Naive thymus-derived CD8-positive, alpha-beta T cell (primary cell): Measurements from ENCODE around the gene RAI14. TPM values are rescaled to one million over a fixed set of nuclear protein-coding genes. Genes with fewer than 3 reads are reported as not detected.
"Not testable (repeated sequence)": the region's sequence is repeated elsewhere in the genome, so short reads cannot be mapped to it uniquely, and the experiment has no call there.

Source experiments
- ATAC-seq, 2 donors: fragments of 150-1000 bp; cut with Tn5 transposase in 1 of 2; sonication (Bioruptor Pico), chemical (Tn5 transposase) in 1 of 2; 1 replicate in 1 of 2; 2 replicates in 1 of 2; pipeline ENCODE4 v1.10.0; 2021; ENCODE audit warnings: mild to moderate bottlenecking in 2 of 2, moderate library complexity in 2 of 2
- POLR2A ChIA-PET: fragments of 350-600 bp; sonication (Branson Sonifier 250); formaldehyde crosslinking; loops from one replicate; lab custom pipeline; 2021; ENCODE audit warnings: antibody characterized with exemption; lab: Charles Lee
- DNase-seq, 10 donors: peaks; one replicate each; pipeline versions ENCODE4 v3.0.0 to v3.0.0-alpha.2; 2020 to 2022
- H3K27ac Mint-ChIP-seq, 10 donors: one replicate each; pipeline ENCODE4 v1.8.0; 2020 to 2022; ENCODE audit warnings: mild to moderate bottlenecking in 10 of 10, mixed read lengths in 10 of 10, moderate library complexity in 4 of 10, inconsistent platforms in 1 of 10
- H3K27me3 Mint-ChIP-seq, 5 donors: one replicate each; pipeline ENCODE4 v1.8.0; 2021 to 2022; ENCODE audit warnings: mixed read lengths in 5 of 5
- H3K36me3 Mint-ChIP-seq, 3 donors: one replicate each; pipeline ENCODE4 v1.8.0; 2020 to 2022; ENCODE audit warnings: mixed read lengths in 3 of 3, mild to moderate bottlenecking in 2 of 3, inconsistent platforms in 1 of 3
- H3K4me1 Mint-ChIP-seq, 4 donors: one replicate each; pipeline ENCODE4 v1.8.0; 2021 to 2022; ENCODE audit warnings: mixed read lengths in 4 of 4
- H3K4me3 Mint-ChIP-seq, 10 donors: one replicate each; pipeline ENCODE4 v1.8.0; 2020 to 2022; ENCODE audit warnings: mild to moderate bottlenecking in 10 of 10, mixed read lengths in 10 of 10, moderate library complexity in 6 of 10, inconsistent platforms in 1 of 10
- H3K9me3 Mint-ChIP-seq, 9 donors: one replicate each; pipeline ENCODE4 v1.8.0; 2020 to 2022; ENCODE audit warnings: mixed read lengths in 9 of 9, mild to moderate bottlenecking in 3 of 9, inconsistent platforms in 1 of 9, moderate library complexity in 1 of 9
- polyA plus RNA-seq, 3 donors: library from polyadenylated mRNA; unstranded; fragments of 300-500 nt; fragmentation: Illumina TruSeq; gene quantifications; one replicate each; pipeline ENCODE4 v1.2.3, GENCODE V29; 2021
- total RNA-seq, 8 experiments: library from RNA in 2 of 8; stranded (reverse) in 2 of 8; gene quantifications; one replicate each; pipeline ENCODE4 v1.2.3 and lab custom pipeline; 2021 to 2026

The RAI14 gene
- total and polyA plus RNA-seq, 5 experiments from 2014 or later: not detected

DNA sequence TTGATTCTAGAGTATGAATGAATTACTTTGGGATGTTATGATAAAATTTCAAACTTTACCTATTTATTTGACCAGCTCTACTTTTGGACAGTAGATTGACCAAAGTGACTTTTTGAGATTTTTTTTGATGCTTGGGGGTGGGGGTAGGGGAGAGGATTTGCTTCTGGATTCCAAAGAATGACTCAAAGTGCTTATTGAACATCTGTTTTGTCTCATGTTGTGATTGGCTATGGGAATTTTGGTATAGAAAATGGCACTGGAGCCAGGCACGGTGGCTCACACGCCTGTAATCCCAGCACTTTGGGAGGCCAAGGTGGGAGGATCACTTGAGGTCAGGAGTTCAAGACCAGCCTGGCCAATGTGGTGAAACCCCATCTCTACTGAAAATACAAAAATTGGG is 97.1 kb downstream of the RAI14 start:
- H3K27ac Mint-ChIP-seq, H3K4me3 Mint-ChIP-seq, POLR2A ChIA-PET, ATAC-seq, H3K4me1 Mint-ChIP-seq, DNase-seq, H3K36me3 Mint-ChIP-seq, H3K9me3 Mint-ChIP-seq: not testable (repeated sequence)
- H3K27me3 Mint-ChIP-seq: peaks cover 2 to 11% (median 3%) of the 10 kb centered on the region in 5 donors

DNA sequence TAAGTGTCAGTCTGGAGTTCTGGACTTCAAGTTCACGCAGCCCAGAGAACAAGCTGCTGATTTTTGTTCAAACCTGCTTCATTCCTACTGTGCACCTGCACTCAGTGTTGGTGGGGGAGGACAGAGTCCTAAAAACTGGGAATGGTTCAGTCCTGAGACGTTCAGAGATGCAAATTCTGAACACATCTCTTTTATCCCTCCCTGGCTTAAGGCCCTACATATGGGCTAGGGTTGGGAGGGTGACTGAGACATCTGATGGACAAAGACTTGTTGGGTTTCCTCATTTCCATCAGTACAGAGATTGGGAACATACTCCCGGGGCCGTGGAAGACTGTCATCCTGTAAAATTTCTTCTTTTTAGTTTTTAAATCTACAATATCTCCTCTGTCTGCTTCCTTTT is 99.8 kb downstream of the RAI14 start:
- Mint-ChIP-seq H3K4me1 (no peaks in the 10 kb centered on the region), H3K9me3 (no peaks in the 10 kb centered on the region), H3K27ac (no peak overlapping the region), H3K4me3 (no peak overlapping the region), H3K27me3 (peaks cover 0 to 11% (median 3%) of the 10 kb centered on the region in 5 donors), H3K36me3 (no peaks in the 10 kb centered on the region)
- POLR2A ChIA-PET: no interaction called here
- DNase-seq (no peak), ATAC-seq (no peak)

DNA sequence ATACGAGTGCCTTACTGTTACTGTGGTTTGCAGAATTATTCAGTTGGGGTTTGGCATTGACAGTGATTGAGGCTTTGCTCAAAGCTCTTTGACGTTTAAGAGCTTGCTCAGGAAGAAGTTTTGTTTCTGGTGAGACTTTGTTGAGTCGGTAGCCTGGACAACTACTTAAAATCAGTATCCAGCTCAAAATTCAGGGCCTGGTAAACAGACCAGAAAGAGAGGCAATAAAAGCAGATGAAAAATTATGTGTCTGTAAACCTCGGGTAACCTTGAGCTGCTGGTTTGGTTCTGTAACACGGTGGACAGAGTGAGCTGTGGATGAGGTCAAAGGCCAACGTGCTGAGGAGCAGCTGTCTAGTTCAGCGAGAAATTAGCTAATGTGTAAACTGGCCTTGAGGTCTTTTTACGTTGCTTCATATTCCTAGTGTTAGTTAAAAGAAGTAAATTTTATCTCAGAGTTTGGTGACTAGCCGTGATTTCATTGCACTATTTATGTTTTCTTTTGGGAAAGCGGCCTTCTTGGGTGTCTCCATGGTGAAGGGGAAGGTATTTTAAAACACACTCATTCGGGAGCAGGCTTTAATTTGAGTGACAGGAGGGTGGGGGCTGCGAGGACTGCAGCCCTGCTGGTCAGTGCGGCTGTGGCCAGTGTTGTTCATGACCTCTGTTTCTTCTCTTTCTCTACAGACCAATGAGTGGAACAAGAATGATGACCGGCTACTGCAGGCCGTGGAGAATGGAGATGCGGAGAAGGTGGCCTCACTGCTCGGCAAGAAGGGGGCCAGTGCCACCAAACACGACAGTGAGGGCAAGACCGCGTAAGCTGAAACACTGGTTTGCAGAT is 100.9 kb downstream of the RAI14 start:
- peaks cover 0 to 1% (median 0%) of the 10 kb centered on the region in 9 donors for H3K9me3 Mint-ChIP-seq
- H3K4me1 Mint-ChIP-seq: no peaks in the 10 kb centered on the region
- H3K36me3 Mint-ChIP-seq: no peaks in the 10 kb centered on the region
- peaks cover 0 to 7% (median 2%) of the 10 kb centered on the region in 5 donors for H3K27me3 Mint-ChIP-seq
- no peak for DNase-seq
- H3K27ac Mint-ChIP-seq: no peak overlapping the region
- no peak overlapping the region for H3K4me3 Mint-ChIP-seq
- POLR2A ChIA-PET: no interaction called here
- no peak for ATAC-seq

DNA sequence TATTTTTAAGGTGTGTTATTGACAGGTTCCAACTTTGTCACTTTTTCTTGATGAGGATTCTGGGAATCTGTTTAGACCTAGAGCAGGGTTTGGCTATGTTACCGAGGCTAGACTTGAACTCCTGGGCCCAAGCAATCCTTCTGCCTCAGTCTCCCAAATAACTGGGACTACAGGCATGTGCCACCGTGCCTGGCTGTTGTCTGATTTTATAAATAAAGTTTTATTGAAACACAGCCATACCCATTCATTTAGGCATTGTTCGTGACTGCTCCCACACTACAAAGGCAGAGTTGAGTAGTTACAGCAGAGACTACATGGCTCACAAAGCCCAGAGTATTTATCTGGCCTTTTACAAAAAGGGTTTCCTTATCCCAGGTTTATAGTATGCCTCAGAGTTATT is 102.4 kb downstream of the RAI14 start:
- no peak overlapping the region for H3K27ac Mint-ChIP-seq

DNA sequence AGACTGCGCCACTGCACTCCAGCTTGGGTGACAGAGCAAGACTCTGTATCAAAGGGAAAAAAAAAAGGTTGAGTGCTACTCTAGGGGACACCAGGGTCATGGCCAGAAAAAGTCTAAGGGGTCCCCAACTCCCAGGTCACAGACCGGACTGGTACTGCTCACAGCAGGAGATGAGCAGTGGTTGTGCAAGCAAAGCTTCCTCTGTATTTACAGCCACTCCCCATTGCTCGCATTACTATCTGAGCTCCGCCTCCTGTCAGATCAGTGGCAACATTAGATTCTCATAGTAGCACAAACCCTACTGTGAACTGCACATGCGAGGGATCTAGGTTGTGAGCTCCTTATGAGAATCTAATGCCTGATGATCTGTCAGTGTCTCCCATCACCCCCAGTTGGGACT is 103.1 kb downstream of the RAI14 start:
- H3K4me3 Mint-ChIP-seq, POLR2A ChIA-PET, H3K27me3 Mint-ChIP-seq, H3K27ac Mint-ChIP-seq, H3K4me1 Mint-ChIP-seq, H3K9me3 Mint-ChIP-seq, ATAC-seq, H3K36me3 Mint-ChIP-seq, DNase-seq: not testable (repeated sequence)

More for the DNA sequence above, 102.4 kb downstream of the RAI14 start:
- H3K4me1 Mint-ChIP-seq: no peaks in the 10 kb centered on the region
- ATAC-seq (no peak), DNase-seq (no peak)
- no peaks in the 10 kb centered on the region for H3K36me3 Mint-ChIP-seq
- H3K9me3 Mint-ChIP-seq: peaks cover 0 to 1% (median 0%) of the 10 kb centered on the region in 9 donors
- no peak overlapping the region for H3K4me3 Mint-ChIP-seq
- POLR2A ChIA-PET: no interaction called here
- H3K27me3 Mint-ChIP-seq: peaks cover 0 to 7% (median 0%) of the 10 kb centered on the region in 5 donors

DNA sequence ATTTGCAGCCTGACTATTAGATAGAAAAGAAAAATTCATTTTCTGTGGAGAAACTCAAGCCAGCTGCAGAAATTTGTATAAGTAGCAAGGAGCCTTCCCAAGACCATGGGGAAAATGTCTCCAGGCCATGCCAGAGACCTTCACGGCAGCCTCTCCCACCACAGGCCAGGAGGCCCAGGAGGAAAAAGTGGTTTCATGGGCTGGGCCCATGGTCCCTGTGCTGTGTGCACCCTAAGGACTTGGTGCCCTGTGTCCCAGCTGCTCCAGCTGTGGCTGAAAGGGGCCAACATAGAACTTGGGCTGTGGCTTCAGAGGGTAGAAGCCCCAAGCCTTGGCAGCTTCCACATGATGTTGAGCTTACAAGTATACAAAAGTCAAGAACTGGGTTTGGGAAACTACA is 109.5 kb downstream of the RAI14 start:
- Mint-ChIP-seq H3K27me3 (peaks cover 0 to 12% (median 3%) of the 10 kb centered on the region in 5 donors), H3K4me3 (no peak overlapping the region), H3K27ac (no peak overlapping the region), H3K36me3 (no peaks in the 10 kb centered on the region), H3K9me3 (peaks cover 0 to 9% (median 0%) of the 10 kb centered on the region in 9 donors), H3K4me1 (no peaks in the 10 kb centered on the region)
- ATAC-seq (no peak), DNase-seq (no peak)
- POLR2A ChIA-PET: no interaction called here

DNA sequence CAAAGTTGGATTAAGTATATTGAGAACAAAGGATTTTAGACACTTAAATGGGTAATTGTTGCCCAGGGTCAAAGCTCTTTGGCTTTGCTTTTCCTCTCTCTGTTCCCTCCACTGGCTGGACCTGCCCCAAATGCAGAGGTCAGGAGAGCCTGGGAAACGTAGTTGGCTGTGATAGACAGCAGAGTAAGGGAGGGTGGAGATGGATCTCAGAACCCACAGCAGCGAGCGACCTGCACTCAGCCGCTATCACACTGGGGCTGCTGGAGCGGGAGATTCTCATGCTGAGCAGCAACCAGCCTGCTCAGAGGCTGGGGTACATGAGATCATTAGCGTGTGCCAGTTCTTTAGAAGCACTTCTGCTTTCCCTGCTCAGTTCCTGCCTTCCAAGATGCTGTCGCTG is 111.1 kb downstream of the RAI14 start:
- Mint-ChIP-seq H3K27me3 (peaks cover 0 to 14% (median 3%) of the 10 kb centered on the region in 5 donors), H3K27ac (no peak overlapping the region), H3K36me3 (no peaks in the 10 kb centered on the region), H3K9me3 (peaks cover 0 to 9% (median 0%) of the 10 kb centered on the region in 9 donors), H3K4me1 (no peaks in the 10 kb centered on the region), H3K4me3 (no peak overlapping the region)
- DNase-seq (no peak), ATAC-seq (no peak)
- POLR2A ChIA-PET: no interaction called here

DNA sequence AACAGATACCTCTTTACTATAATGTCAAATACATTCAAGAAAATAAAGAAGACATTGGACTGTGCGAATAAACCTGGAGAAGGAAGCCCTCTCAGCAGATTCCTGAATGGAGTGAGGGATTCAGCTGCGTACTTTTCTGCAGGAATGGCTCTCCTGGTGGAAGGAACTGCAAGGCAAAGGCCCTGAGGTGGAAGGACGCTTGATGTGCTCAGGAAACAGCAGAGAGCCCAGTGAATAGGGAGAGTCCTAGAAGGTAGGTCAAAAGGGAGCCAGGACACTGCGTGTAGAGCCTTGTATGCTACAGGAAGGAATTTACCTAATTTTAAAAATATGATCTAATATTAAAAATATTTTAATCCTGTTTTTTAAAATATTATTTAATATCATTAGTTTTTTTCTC is 114.4 kb downstream of the RAI14 start:
- ATAC-seq (no peak), DNase-seq (no peak)
- H3K36me3 Mint-ChIP-seq: peaks cover 0 to 16% (median 2%) of the 10 kb centered on the region in 3 donors
- H3K27me3 Mint-ChIP-seq: peaks cover 9 to 28% (median 19%) of the 10 kb centered on the region in 5 donors
- no peak overlapping the region for H3K4me3 Mint-ChIP-seq
- POLR2A ChIA-PET: no interaction called here
- peaks cover 0 to 13% (median 7%) of the 10 kb centered on the region in 9 donors for H3K9me3 Mint-ChIP-seq
- H3K27ac Mint-ChIP-seq: peak overlapping the region in 1 of 10 donors; percentile 55
- peaks cover 0 to 1% (median 0%) of the 10 kb centered on the region in 4 donors for H3K4me1 Mint-ChIP-seq

DNA sequence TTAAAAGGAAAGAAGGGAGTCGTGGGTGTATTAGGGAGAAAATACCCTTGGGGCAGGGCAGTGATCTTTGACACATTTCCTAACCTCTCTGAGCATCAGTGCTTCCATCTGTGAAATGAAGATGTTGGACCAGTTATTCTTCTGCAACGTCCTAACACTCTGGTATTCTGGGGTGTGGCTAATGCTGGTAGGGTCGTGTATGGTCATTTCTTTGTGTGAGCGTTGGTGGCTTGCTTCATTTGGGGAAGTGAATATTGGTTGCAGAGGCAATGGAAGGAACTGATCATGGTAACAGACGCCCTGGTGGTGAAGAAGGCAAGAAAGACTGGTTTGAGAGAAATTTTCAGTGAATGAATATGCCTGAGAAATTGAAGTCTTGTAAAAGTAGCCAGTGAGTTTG is 114.9 kb downstream of the RAI14 start:
- no peak overlapping the region for H3K4me3 Mint-ChIP-seq
- peaks cover 0 to 14% (median 9%) of the 10 kb centered on the region in 9 donors for H3K9me3 Mint-ChIP-seq
- POLR2A ChIA-PET: no interaction called here
- H3K36me3 Mint-ChIP-seq: peaks cover 0 to 16% (median 2%) of the 10 kb centered on the region in 3 donors
- ATAC-seq: no peak
- peaks cover 9 to 34% (median 21%) of the 10 kb centered on the region in 5 donors for H3K27me3 Mint-ChIP-seq
- H3K27ac Mint-ChIP-seq: no peak overlapping the region
- peaks cover 0 to 1% (median 0%) of the 10 kb centered on the region in 4 donors for H3K4me1 Mint-ChIP-seq
- DNase-seq: no peak

DNA sequence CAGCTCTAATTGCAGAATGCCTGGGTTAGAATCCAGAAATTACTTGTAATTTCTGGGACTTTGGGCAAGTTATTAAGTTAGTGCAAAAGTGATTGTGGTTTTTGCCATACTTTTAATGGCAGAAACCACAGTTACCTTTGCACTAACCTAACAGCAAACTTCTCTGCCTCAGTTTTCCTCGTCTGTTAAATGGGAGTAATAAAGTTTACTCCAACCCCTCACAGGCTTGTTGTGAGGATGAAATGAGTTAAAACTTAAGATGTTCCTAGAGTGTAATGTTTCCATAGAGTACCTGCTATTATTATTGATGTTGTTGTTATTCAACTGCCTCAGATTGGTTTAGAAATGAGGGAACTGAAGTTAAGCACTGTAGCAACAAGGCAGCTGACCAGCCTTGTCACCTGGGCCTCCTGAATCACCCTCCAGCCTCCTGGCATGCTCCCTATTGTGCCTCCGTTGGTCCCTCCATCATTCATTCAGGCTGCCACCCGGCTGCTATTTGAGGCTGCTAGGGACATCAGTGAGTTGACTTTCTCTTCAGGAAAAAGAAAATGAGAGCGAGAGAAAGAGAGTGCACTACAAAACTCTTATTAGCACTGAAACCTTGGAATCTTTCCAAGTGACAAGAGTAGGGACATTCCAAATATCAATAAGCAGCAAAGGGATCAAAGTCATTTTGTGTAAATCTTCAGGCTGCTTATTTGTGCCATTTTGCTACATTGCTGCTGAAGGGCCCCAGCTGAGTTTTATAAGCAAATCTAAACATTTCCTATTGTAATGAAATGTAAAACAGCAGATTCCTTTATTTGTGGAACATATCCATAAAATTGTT is 116.4 kb downstream of the RAI14 start:
- Mint-ChIP-seq H3K4me1 (peaks cover 0 to 1% (median 0%) of the 10 kb centered on the region in 4 donors), H3K36me3 (peaks cover 0 to 16% (median 2%) of the 10 kb centered on the region in 3 donors), H3K27ac (no peak overlapping the region), H3K9me3 (peaks cover 0 to 14% (median 9%) of the 10 kb centered on the region in 9 donors), H3K27me3 (peaks cover 9 to 37% (median 22%) of the 10 kb centered on the region in 5 donors), H3K4me3 (no peak overlapping the region)
- ATAC-seq: no peak
- no peak for DNase-seq
- POLR2A ChIA-PET: no interaction called here

DNA sequence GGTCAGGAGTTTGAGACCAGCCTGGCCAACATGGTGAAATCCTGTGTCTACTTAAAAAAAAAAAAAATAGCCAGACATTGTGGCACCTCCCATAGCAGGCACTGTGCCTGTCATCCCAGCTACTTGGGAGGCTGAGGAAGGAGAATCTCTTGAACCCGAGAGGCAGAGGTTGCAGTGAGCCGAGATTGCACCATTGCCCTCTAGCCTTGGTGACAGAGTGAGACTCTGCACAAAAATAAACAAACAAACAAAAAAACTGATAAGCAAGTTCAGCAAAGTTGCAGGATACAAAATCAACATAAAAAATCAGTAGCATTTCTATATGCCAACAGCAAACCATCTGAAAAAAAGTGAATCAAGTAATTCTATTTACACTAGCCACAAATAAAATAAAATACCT is 118.0 kb downstream of the RAI14 start:
- no peak overlapping the region for H3K4me3 Mint-ChIP-seq
- POLR2A ChIA-PET: no interaction called here
- DNase-seq (no peak), ATAC-seq (no peak)
- peaks cover 0 to 16% (median 2%) of the 10 kb centered on the region in 3 donors for H3K36me3 Mint-ChIP-seq
- peaks cover 9 to 37% (median 19%) of the 10 kb centered on the region in 5 donors for H3K27me3 Mint-ChIP-seq
- H3K27ac Mint-ChIP-seq: no peak overlapping the region
- H3K4me1 Mint-ChIP-seq: peaks cover 0 to 1% (median 0%) of the 10 kb centered on the region in 4 donors
- H3K9me3 Mint-ChIP-seq: peaks cover 0 to 14% (median 9%) of the 10 kb centered on the region in 9 donors

DNA sequence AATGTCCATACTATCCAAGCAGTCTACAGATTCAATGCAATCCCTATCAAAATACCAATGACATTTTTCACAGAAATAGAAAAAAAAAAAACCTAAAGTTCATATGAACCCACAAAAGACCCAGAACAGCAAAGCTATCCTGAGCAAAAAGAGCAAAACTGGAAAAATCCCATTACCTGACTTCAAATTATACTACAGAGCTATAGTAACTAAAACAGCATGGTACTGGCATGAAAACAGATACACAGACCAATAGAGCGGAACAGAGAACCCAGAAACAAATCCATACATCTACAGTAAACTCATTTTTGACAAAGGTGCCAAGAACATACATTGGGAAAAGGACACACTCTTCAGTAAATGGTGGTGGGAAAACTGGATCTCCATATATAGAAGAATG is 118.5 kb downstream of the RAI14 start:
- H3K27ac Mint-ChIP-seq, H3K4me1 Mint-ChIP-seq, H3K4me3 Mint-ChIP-seq, DNase-seq, POLR2A ChIA-PET, ATAC-seq: not testable (repeated sequence)
- Mint-ChIP-seq H3K36me3 (peaks cover 2 to 16% (median 2%) of the 10 kb centered on the region in 3 donors), H3K9me3 (peaks cover 0 to 17% (median 10%) of the 10 kb centered on the region in 9 donors), H3K27me3 (peaks cover 9 to 37% (median 19%) of the 10 kb centered on the region in 5 donors)
